ENCODE results near the gene MBD3. TPM values are rescaled to one million over a fixed set of nuclear protein-coding genes. Genes with fewer than 3 reads are reported as not detected.

MBD3 gene
- total RNA-seq, 1 experiment from 2014 or later = 128 TPM

- H3K27me3 ChIP-seq (ENCODE audit: insufficient read depth, low read length) = peaks cover 16% of the 10 kb centered on the region; the same call in 1 of the 2 replicates
- no peak overlapping the region for H2BK5ac ChIP-seq (ENCODE audit: insufficient read length, low read length)
- H3K27ac ChIP-seq (ENCODE audit: insufficient read length, low read depth, low read length) = no peak overlapping the region
- Mint-ChIP-seq H3K36me3 (ENCODE audit: insufficient read depth in 1 of 3, low read depth in 3 of 3) (no peaks in the 10 kb centered on the region), H3K27ac (no peak overlapping the region), H3K9me3 (peaks cover 0 to 6% of the 10 kb centered on the region in 2 experiments; a peak in 3 of 5 replicates), H3K4me3 (no peak overlapping the region), H3K4me1 (peaks cover 6 to 7% of the 10 kb centered on the region in 2 experiments; a peak in 3 of 4 replicates), H3K27me3 (ENCODE audit: low read depth) (peaks cover 64% of the 10 kb centered on the region)
- no peak overlapping the region for H2BK120ac ChIP-seq (ENCODE audit: low read depth, low read length, poor library complexity, severe bottlenecking)
- H3K23me2 ChIP-seq (ENCODE audit: insufficient read length, low read depth, low read length, poor library complexity, severe bottlenecking) = peaks cover 2% of the 10 kb centered on the region
- H3K4me1 ChIP-seq (ENCODE audit: insufficient read depth, low read length) = no peaks in the 10 kb centered on the region
- no peak overlapping the region for H2BK12ac ChIP-seq (ENCODE audit: insufficient read length, low read depth, low read length)
- no peak overlapping the region for H3K56ac ChIP-seq (ENCODE audit: insufficient read length, low read depth, low read length)
- H4K8ac ChIP-seq (replicated peaks; ENCODE audit: insufficient read length, low read depth, low read length) = no peak overlapping the region
- WGBS (ENCODE audit: extremely low coverage, insufficient read length, low lambda C conversion rate) = no CpG with 5 or more reads among the region's 18 CpGs
- H3K9ac ChIP-seq (ENCODE audit: extremely low read depth, insufficient read length, low read length) = no peak overlapping the region
- no peak overlapping the region for H3K4me2 ChIP-seq (ENCODE audit: insufficient read depth, insufficient read length, low read length)
- no peak overlapping the region for H3K14ac ChIP-seq (ENCODE audit: insufficient read depth, low read length)
- H4K91ac ChIP-seq (ENCODE audit: insufficient read length, low read depth, low read length) = no peak overlapping the region
- no peak for DNase-seq
- no peak for TF ChIP-seq CTCF (conservative IDR thresholded peaks at IDR 0.05)
- no peaks in the 10 kb centered on the region for H3K79me2 ChIP-seq (ENCODE audit: insufficient read depth, low read length)
- no peak overlapping the region for H2BK15ac ChIP-seq (ENCODE audit: low read depth, low read length)
- H4K5ac ChIP-seq (ENCODE audit: insufficient read length, low read depth, low read length) = no peak overlapping the region
- H3K4ac ChIP-seq (ENCODE audit: low read depth, low read length) = no peak overlapping the region
- no peaks in the 10 kb centered on the region for H3K79me1 ChIP-seq (ENCODE audit: insufficient read depth, low read depth, low read length, poor library complexity, severe bottlenecking)
- H3K9me3 ChIP-seq (ENCODE audit: control insufficient read depth, low read depth, low read length) = no peaks in the 10 kb centered on the region
- H3K18ac ChIP-seq (ENCODE audit: insufficient read length, low read depth, low read length) = no peak overlapping the region
- no peak overlapping the region for H2AFZ ChIP-seq (ENCODE audit: low read length)
- no peak overlapping the region for H2AK5ac ChIP-seq (ENCODE audit: insufficient read length, low read length)
- no peak overlapping the region for H3T11ph ChIP-seq (ENCODE audit: low read length)
- H4K20me1 ChIP-seq (ENCODE audit: control insufficient read depth, insufficient read depth, insufficient read length) = peaks cover 3% of the 10 kb centered on the region
- H2BK20ac ChIP-seq (ENCODE audit: low read depth, low read length, poor library complexity, severe bottlenecking) = no peak overlapping the region
- H3K23ac ChIP-seq (ENCODE audit: insufficient read length, low read depth, low read length) = no peak overlapping the region
These were observed 65.6 kb downstream of the MBD3 start for GRCh38 chr19:1526979-1527649.

All from H9 (cell line).